ENCODE measurements around the gene GGA1. TPM values are rescaled to one million over a fixed set of nuclear protein-coding genes. Genes with fewer than 3 reads are reported as not detected.

Gene GGA1
- total RNA-seq, 1 donor from 2014 or later = 32.0 TPM

GRCh38 chr22:37663521-37664140, 55.0 kb downstream of the GGA1 start:
- Mint-ChIP-seq H3K4me1 (ENCODE audit: low read depth) (peaks cover 38% of the 10 kb centered on the region), H3K36me3 (ENCODE audit: low read depth) (peaks cover 3% of the 10 kb centered on the region), H3K27ac (ENCODE audit: unreplicated experiment) (no peak overlapping the region), H3K27me3 (ENCODE audit: low read depth) (no peaks in the 10 kb centered on the region), H3K4me3 (ENCODE audit: unreplicated experiment) (no peak overlapping the region), H3K9me3 (ENCODE audit: low read depth) (no peaks in the 10 kb centered on the region)
- TF ChIP-seq CTCF (IDR thresholded peaks at IDR 0.05) = no peak
- DNase-seq (ENCODE audit: low spot score) = no peak

GRCh38 chr22:37664249-37665101, 55.8 kb downstream of the GGA1 start:
- TF ChIP-seq CTCF (IDR thresholded peaks at IDR 0.05) = no peak
- DNase-seq (ENCODE audit: low spot score) = no peak
- Mint-ChIP-seq H3K4me3 (ENCODE audit: unreplicated experiment) (no peak overlapping the region), H3K4me1 (ENCODE audit: low read depth) (peaks cover 36% of the 10 kb centered on the region), H3K36me3 (ENCODE audit: low read depth) (peaks cover 3% of the 10 kb centered on the region), H3K27ac (ENCODE audit: unreplicated experiment) (no peak overlapping the region), H3K27me3 (ENCODE audit: low read depth) (no peaks in the 10 kb centered on the region), H3K9me3 (ENCODE audit: low read depth) (no peaks in the 10 kb centered on the region)

GRCh38 chr22:37665487-37665886, 56.9 kb downstream of the GGA1 start:
- Mint-ChIP-seq H3K36me3 (ENCODE audit: low read depth) (peaks cover 3% of the 10 kb centered on the region), H3K27me3 (ENCODE audit: low read depth) (no peaks in the 10 kb centered on the region), H3K27ac (ENCODE audit: unreplicated experiment) (no peak overlapping the region), H3K4me1 (ENCODE audit: low read depth) (peaks cover 28% of the 10 kb centered on the region), H3K4me3 (ENCODE audit: unreplicated experiment) (no peak overlapping the region), H3K9me3 (ENCODE audit: low read depth) (no peaks in the 10 kb centered on the region)
- no peak for DNase-seq (ENCODE audit: low spot score)
- no peak for TF ChIP-seq CTCF (IDR thresholded peaks at IDR 0.05)

- TF ChIP-seq CTCF (IDR thresholded peaks at IDR 0.05) = no peak
- no peaks in the 10 kb centered on the region for H3K9me3 Mint-ChIP-seq (ENCODE audit: low read depth)
- no peaks in the 10 kb centered on the region for H3K27me3 Mint-ChIP-seq (ENCODE audit: low read depth)
- H3K4me3 Mint-ChIP-seq (ENCODE audit: unreplicated experiment) = no peak overlapping the region
- no peak overlapping the region for H3K27ac Mint-ChIP-seq (ENCODE audit: unreplicated experiment)
- H3K4me1 Mint-ChIP-seq (ENCODE audit: low read depth) = peaks cover 15% of the 10 kb centered on the region
- peaks cover 3% of the 10 kb centered on the region for H3K36me3 Mint-ChIP-seq (ENCODE audit: low read depth)
- no peak for DNase-seq (ENCODE audit: low spot score)
Observed at GRCh38 chr22:37669586-37669985, 61.0 kb downstream of the GGA1 start.

GRCh38 chr22:37672206-37672919, 63.7 kb downstream of the GGA1 start:
- no peak for TF ChIP-seq CTCF (IDR thresholded peaks at IDR 0.05)
- H3K9me3 Mint-ChIP-seq (ENCODE audit: low read depth) = no peaks in the 10 kb centered on the region
- peaks cover 26% of the 10 kb centered on the region for H3K4me1 Mint-ChIP-seq (ENCODE audit: low read depth)
- no peaks in the 10 kb centered on the region for H3K27me3 Mint-ChIP-seq (ENCODE audit: low read depth)
- no peak for DNase-seq (ENCODE audit: low spot score)
- H3K36me3 Mint-ChIP-seq (ENCODE audit: low read depth) = peaks cover 1% of the 10 kb centered on the region
- no peak overlapping the region for H3K4me3 Mint-ChIP-seq (ENCODE audit: unreplicated experiment)
- H3K27ac Mint-ChIP-seq (ENCODE audit: unreplicated experiment) = no peak overlapping the region

Data from chondrocyte (in vitro differentiated cells).